HCT116 (cell line): ENCODE measurements around the gene PPP1R1B. TPM values are rescaled to one million over a fixed set of nuclear protein-coding genes. Genes with fewer than 3 reads are reported as not detected.

Source experiments
- ATAC-seq: fragments of 200-7000 bp; cut with Tn5 transposase; 2 replicates; pipeline ENCODE4 v1.9.1; 2020; ENCODE audit warnings: mild to moderate bottlenecking, moderate library complexity
- BruUV-seq: library from RNA; stranded (reverse); fragments of 400-500 nt; replicated peaks from 2 replicates; lab custom pipeline; 2021; lab: Mats Ljungman, UMichigan
- CTCF ChIA-PET: fragments of 300-600 bp; sonication (Branson Sonifier 250); formaldehyde crosslinking; loops from one replicate; lab custom pipeline; 2021; ENCODE audit warnings: antibody characterized with exemption; lab: Charles Lee
- POLR2A ChIA-PET: fragments of 300-600, 350-600 bp; sonication (Branson Sonifier 250); formaldehyde crosslinking; loops from one replicate; lab custom pipeline; 2021; ENCODE audit warnings: antibody characterized with exemption; lab: Charles Lee
- RAD21 ChIA-PET, 2 experiments: fragments of 300-600 bp; sonication (Branson Sonifier 250); formaldehyde crosslinking; loops; one replicate each; lab custom pipeline; 2023; ENCODE audit warnings: low total read pairs in 2 of 2; ENCODE audit not compliant: uncharacterized antibody in 2 of 2, unreplicated experiment in 2 of 2, low non-redundant PET in 1 of 2; lab: Charles Lee
- DNase-seq: peaks from one replicate; pipeline ENCODE4 v3.0.0-alpha.2; 2010; ENCODE audit warnings: low read depth, low spot score
- H2AFZ ChIP-seq: fragments of 200-600 bp; shearing (Covaris generic), sonication (generic); 2 replicates; pipeline ENCODE4 v1.6.1; 2017; ENCODE audit warnings: low read depth, mixed run types, mixed read lengths, antibody characterized with exemption, low read length; ENCODE audit not compliant: poor library complexity, severe bottlenecking
- H3K27ac ChIP-seq: 2 replicates; pipeline ENCODE4 v1.5.1; 2012; ENCODE audit warnings: low read depth, low read length
- H3K27me3 ChIP-seq: fragments of 200-600 bp; sonication (generic); 2 replicates; pipeline ENCODE4 v1.6.1; 2016; ENCODE audit warnings: mixed run types, low read length, mixed read lengths; ENCODE audit not compliant: insufficient read depth
- H3K36me3 ChIP-seq, 2 experiments: fragments of 200-500 bp in 1 of 2; fragments of 200-600 bp in 1 of 2; sonication (Bioruptor generic) in 1 of 2; sonication (generic) in 1 of 2; 2 replicates each; pipeline versions ENCODE4 v1.5.1 to v1.6.1; 2014 to 2016; ENCODE audit warnings: low read length in 2 of 2, inconsistent platforms in 1 of 2, mixed read lengths in 1 of 2, mixed run types in 1 of 2; ENCODE audit not compliant: insufficient read depth in 2 of 2, control insufficient read depth in 1 of 2
- H3K4me1 ChIP-seq, 2 experiments: fragments of 200-600 bp in 1 of 2; sonication (generic) in 1 of 2; 2 replicates each; pipeline versions ENCODE4 v1.5.1 to v1.6.1; 2012 to 2017; ENCODE audit warnings: low read length in 2 of 2, inconsistent platforms in 1 of 2, mild to moderate bottlenecking in 1 of 2, mixed read lengths in 1 of 2, mixed run types in 1 of 2, moderate library complexity in 1 of 2; ENCODE audit not compliant: insufficient read depth in 2 of 2, control insufficient read depth in 1 of 2
- H3K4me2 ChIP-seq: fragments of 200-600 bp; sonication (generic); 2 replicates; pipeline ENCODE4 v1.6.1; 2017; ENCODE audit warnings: mixed run types, low read length, mixed read lengths
- H3K4me3 ChIP-seq, 2 experiments: fragments of 200-600 bp in 1 of 2; sonication (generic) in 1 of 2; replicated peaks in 1 of 2; 2 replicates each; pipeline ENCODE4 v1.5.1; 2011 to 2016; ENCODE audit warnings: low read length in 2 of 2, control low read depth in 1 of 2, low read depth in 1 of 2, mild to moderate bottlenecking in 1 of 2, mixed read lengths in 1 of 2, mixed run types in 1 of 2
- H3K79me2 ChIP-seq: fragments of 200-600 bp; sonication (generic); 2 replicates; pipeline ENCODE4 v1.6.1; 2017; ENCODE audit warnings: mild to moderate bottlenecking, mixed run types, low read length, moderate library complexity, mixed read lengths; ENCODE audit not compliant: insufficient read depth
- H3K9ac ChIP-seq: fragments of 200-600 bp; sonication (generic); 2 replicates; pipeline ENCODE4 v1.6.1; 2016; ENCODE audit warnings: low read length, mixed read lengths
- H3K9me2 ChIP-seq: fragments of 200-600 bp; sonication (generic), shearing (Covaris generic); 2 replicates; pipeline ENCODE4 v1.6.1; 2017; ENCODE audit warnings: mixed run types, mild to moderate bottlenecking, moderate library complexity; ENCODE audit not compliant: insufficient read depth
- H3K9me3 ChIP-seq, 2 experiments: fragments of 200-500 bp in 1 of 2; fragments of 200-600 bp in 1 of 2; sonication (Bioruptor generic) in 1 of 2; sonication (generic) in 1 of 2; 2 replicates each; pipeline ENCODE4 v1.6.1; 2014 to 2017; ENCODE audit warnings: low read length in 2 of 2, mixed read lengths in 2 of 2, inconsistent platforms in 1 of 2, low read depth in 1 of 2, mild to moderate bottlenecking in 1 of 2, mixed run types in 1 of 2, moderate library complexity in 1 of 2; ENCODE audit not compliant: control insufficient read depth in 1 of 2, insufficient read depth in 1 of 2
- H4K20me1 ChIP-seq: fragments of 200-600 bp; sonication (generic), shearing (Covaris generic); 2 replicates; pipeline ENCODE4 v1.6.1; 2017; ENCODE audit warnings: mixed run types, mild to moderate bottlenecking, moderate library complexity; ENCODE audit not compliant: insufficient read depth
- CBX3 ChIP-seq: IDR thresholded peaks from 2 replicates; pipeline ENCODE4 v1.6.1; 2012; ENCODE audit warnings: low read depth
- CTCF ChIP-seq, 3 experiments: fragments of 200-600 bp in 1 of 3; sonication (generic) in 1 of 3; IDR thresholded peaks in 2 of 3; conservative IDR thresholded peaks in 1 of 3; 2 replicates each; pipeline ENCODE4 v1.5.1; 2012 to 2017; ENCODE audit warnings: low read depth in 2 of 3, low read length in 2 of 3, antibody characterized with exemption in 1 of 3, borderline replicate concordance in 1 of 3, control low read depth in 1 of 3, mild to moderate bottlenecking in 1 of 3, mixed read lengths in 1 of 3, mixed run types in 1 of 3, moderate library complexity in 1 of 3; ENCODE audit not compliant: insufficient read depth in 1 of 3
- ELF1 ChIP-seq: IDR thresholded peaks from 2 replicates; pipeline ENCODE4 v1.6.1; 2012; ENCODE audit warnings: low read depth, borderline replicate concordance
- FOSL1 ChIP-seq: IDR thresholded peaks from 2 replicates; pipeline ENCODE4 v1.6.1; 2012; ENCODE audit warnings: low read depth
- POLR2AphosphoS5 ChIP-seq: IDR thresholded peaks from 2 replicates; pipeline ENCODE4 v1.6.1; 2011; ENCODE audit warnings: mild to moderate bottlenecking, low read depth, low read length, moderate library complexity
- RAD21 ChIP-seq: IDR thresholded peaks from 2 replicates; pipeline ENCODE4 v1.6.1; 2012; ENCODE audit warnings: low read depth, mild to moderate bottlenecking
- intact Hi-C: fragments of 100-400 bp; cut with micrococcal nuclease; formaldehyde crosslinking; loops from 2 replicates; pipeline ENCODE4 v1.10.0; 2022
- total RNA-seq: library from RNA; stranded (reverse); gene quantifications from one replicate; pipeline ENCODE4 v1.2.1, GENCODE V29; 2021; ENCODE audit not compliant: unreplicated experiment

PPP1R1B gene
- total RNA-seq, 1 experiment from 2014 or later, result 0.49 TPM

- Histone ChIP-seq H2AFZ (no peak overlapping the region), H3K9me2 (no peaks in the 10 kb centered on the region), H3K27ac (no peak overlapping the region; the same call in 1 of the 2 replicates), H3K27me3 (no peaks in the 10 kb centered on the region), H3K9ac (no peak overlapping the region), H3K4me1 (peaks cover 13 to 52% of the 10 kb centered on the region in 2 experiments), H3K36me3 (no peaks in the 10 kb centered on the region; a peak in 1 of 4 replicates), H3K79me2 (no peaks in the 10 kb centered on the region), H4K20me1 (no peaks in the 10 kb centered on the region), H3K4me2 (no peak overlapping the region), H3K4me3 (no peak overlapping the region), H3K9me3 (no peaks in the 10 kb centered on the region)
- intact Hi-C loops, result no loop called here
- CTCF ChIA-PET, result interaction anchor here (0.7 to 3.6 kb wide), 25 partner anchors 9 to 447 kb away, joined by 3 to 30 read pairs (median 5); partner anchors contain the start of genes ERBB2 and STARD3
- DNase-seq, result no peak
- TF ChIP-seq CBX3, result no peak
- peak; percentile 70 to 99 (median 98); a peak in 5 of 6 replicates for TF ChIP-seq CTCF (IDR thresholded peaks at IDR 0.05 in 2 of 3, conservative IDR thresholded peaks at IDR 0.05 in 1 of 3; ENCODE audit: borderline replicate concordance in 1 of 3, insufficient read depth in 1 of 3, low read depth in 2 of 3, low read length in 2 of 3)
- no TSS peak for BruUV-seq
- peak; percentile 76 for ATAC-seq
- RAD21 ChIA-PET, result interaction anchor here in 1 of 2 experiments (0.5 to 1.0 kb wide), 2 partner anchors 32 to 108 kb away, joined by 3 to 5 read pairs; no protein-coding TSS in a partner anchor
- POLR2A ChIA-PET, result no interaction called here
Observed at GRCh38 chr17:39653662-39654331, 27.0 kb downstream of the PPP1R1B start.

GRCh38 chr17:39655105-39655504 is 28.4 kb downstream of the PPP1R1B start:
- no peaks in the 10 kb centered on the region for H3K9me2 ChIP-seq
- H3K4me1 ChIP-seq, result peaks cover 8 to 39% of the 10 kb centered on the region in 2 experiments
- H3K79me2 ChIP-seq, result no peaks in the 10 kb centered on the region
- intact Hi-C loops, result no loop called here
- H2AFZ ChIP-seq, result no peak overlapping the region
- H3K4me3 ChIP-seq, result no peak overlapping the region
- no peak overlapping the region for H3K27ac ChIP-seq
- BruUV-seq, result no TSS peak
- TF ChIP-seq FOSL1 (no peak), POLR2AphosphoS5 (no peak), ELF1 (no peak), RAD21 (no peak)
- no peaks in the 10 kb centered on the region for H3K9me3 ChIP-seq
- ChIA-PET POLR2A (no interaction called here), CTCF (interaction anchor here (0.6 to 3.6 kb wide), 7 partner anchors 11 to 75 kb away, joined by 3 to 30 read pairs (median 4); partner anchors contain the start of gene PGAP3), RAD21 (no interaction called here)
- no peaks in the 10 kb centered on the region for H3K27me3 ChIP-seq
- DNase-seq, result no peak
- no peak for ATAC-seq
- peaks cover 0 to 2% of the 10 kb centered on the region in 2 experiments; a peak in 1 of 4 replicates for H3K36me3 ChIP-seq
- H3K9ac ChIP-seq, result no peak overlapping the region
- no peak overlapping the region for H3K4me2 ChIP-seq
- no peaks in the 10 kb centered on the region for H4K20me1 ChIP-seq
